ENCODE measurements around the gene SASH3.
"Not testable (repeated sequence)": the region's sequence is repeated elsewhere in the genome, so short reads cannot be mapped to it uniquely, and the experiment has no call there.

SASH3 gene

DNA sequence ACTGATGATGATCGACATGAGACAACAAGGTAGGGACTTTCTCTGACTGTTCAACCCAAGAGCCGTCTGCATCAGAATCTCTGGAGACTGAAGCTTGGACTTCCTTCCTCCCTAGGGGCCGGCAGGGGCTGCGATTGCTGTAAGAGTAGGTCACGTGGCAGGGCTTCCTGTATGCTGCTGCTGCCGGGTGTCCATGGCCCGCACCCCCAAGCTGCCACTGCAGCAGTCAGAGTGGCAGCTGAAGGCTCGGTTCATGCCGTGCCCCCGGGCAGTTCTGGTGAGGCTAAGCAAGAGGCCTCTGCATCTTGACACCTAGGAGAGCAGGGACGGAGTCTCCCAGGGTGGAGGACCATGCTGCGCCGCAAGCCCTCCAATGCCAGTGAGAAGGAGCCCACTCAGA lies at the start of gene SASH3:
TSS of gene SASH3 (plus strand) at position 203 of the 400 bp plus-strand sequence. CDS start at position 352, 149 bp downstream.
- FAIRE-seq (no peak), DNase-seq (ENCODE audit: insufficient read length, low spot score) (no peak)

DNA sequence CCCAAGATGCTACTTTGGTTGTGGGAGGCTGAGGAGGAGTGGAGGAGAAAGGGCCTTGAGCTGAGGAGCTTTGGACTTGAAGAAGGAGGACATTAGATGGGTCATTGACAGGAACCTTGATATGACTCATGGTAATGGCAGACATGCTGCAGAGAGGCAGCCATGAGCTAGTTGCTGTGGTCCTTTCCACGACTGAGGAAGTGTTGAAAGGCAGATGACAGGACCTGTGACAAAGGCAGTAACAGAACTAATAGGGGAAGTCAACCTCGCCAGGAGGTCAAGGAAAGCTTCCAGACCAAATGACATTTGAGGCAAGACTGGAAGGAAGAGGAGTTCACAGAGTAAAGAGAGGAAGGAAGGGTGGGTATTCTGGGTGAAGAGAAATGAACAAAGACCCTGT lies 48.5 kb upstream of the SASH3 start:
- no peak for DNase-seq (ENCODE audit: insufficient read length, low spot score)
- FAIRE-seq, result no peak

DNA sequence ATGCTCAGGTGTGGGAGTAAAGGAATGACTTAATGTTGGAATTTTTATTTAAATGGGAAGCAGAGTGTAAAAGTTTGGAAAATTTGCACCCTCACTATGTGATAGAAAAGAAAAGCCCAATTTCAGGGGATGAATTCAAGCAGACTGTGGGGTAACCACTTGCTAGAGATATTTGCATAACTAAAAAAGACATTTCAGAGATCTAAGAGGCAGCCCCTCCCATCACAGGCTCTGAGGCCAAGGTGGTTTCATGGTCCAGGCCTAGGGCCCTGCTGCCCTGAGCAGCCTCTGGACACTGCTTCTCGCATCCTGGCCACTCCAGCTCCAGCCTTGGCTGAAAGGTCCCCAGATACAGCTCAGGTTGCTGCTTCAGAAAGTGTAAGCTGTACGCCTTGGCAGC lies 46.9 kb upstream of the SASH3 start:
- FAIRE-seq (no peak), DNase-seq (ENCODE audit: insufficient read length, low spot score) (no peak)

DNA sequence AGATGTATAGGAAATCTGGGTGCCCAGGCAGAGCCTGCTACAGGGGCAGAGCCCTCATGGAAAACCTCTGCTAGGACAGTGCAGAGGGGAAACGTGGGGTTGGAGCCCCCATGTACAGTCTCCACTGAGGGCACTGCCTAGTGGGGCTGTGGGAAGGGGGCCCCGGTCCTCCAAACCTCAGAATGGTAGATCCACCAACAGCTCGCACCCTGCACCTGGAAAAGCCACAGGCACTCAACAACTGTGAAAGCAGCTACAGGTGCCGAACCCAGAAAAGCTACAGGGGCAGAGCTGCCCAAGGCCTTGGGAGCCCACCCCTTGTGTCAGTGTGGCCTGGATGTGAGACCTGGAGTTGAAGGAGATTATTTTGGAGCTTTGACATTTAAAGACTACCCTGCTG lies 46.4 kb upstream of the SASH3 start:
- FAIRE-seq (no peak), DNase-seq (ENCODE audit: insufficient read length, low spot score) (no peak)

DNA sequence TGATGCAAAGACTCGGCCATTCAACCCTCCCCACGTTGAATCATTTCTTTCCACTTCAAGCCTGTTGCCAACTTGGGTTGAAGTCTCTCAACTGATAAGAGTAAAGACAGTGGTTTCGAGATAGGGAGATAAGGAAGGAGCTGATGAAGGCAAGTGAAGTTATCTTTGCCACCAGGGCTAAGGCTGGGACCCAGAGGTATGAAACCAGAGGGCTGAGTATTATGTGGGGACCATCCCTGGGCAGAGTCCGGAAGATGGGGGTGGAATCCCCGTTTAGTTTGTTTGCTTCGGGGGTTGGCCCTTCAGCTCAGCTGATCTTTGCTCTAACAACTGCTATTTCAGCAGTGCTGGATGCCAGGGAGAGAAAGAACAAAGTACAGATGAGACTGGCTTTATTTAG lies 43.3 kb upstream of the SASH3 start:
- FAIRE-seq (no peak), DNase-seq (ENCODE audit: insufficient read length, low spot score) (no peak)

DNA sequence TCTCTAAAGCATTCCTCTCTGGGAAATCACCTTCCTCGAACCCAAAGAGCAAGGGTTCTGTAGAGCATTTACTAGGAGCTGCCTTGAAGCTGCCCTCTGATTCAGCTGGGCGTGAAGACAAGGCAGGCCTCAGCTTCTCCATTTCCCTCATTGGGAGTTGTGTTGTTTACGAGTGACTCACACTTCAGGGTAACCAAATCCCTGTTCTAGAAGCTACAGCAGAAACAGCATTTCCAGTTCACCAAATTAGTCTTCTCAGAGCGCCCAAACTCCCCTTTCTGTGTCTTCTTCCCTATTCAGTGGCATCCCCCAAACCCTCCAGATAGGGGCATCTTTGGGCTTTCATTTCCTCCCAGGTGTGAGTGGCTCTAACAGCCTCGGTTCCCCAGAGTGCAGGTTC lies 41.8 kb upstream of the SASH3 start:
- no peak for DNase-seq (ENCODE audit: insufficient read length, low spot score)
- FAIRE-seq, result no peak

DNA sequence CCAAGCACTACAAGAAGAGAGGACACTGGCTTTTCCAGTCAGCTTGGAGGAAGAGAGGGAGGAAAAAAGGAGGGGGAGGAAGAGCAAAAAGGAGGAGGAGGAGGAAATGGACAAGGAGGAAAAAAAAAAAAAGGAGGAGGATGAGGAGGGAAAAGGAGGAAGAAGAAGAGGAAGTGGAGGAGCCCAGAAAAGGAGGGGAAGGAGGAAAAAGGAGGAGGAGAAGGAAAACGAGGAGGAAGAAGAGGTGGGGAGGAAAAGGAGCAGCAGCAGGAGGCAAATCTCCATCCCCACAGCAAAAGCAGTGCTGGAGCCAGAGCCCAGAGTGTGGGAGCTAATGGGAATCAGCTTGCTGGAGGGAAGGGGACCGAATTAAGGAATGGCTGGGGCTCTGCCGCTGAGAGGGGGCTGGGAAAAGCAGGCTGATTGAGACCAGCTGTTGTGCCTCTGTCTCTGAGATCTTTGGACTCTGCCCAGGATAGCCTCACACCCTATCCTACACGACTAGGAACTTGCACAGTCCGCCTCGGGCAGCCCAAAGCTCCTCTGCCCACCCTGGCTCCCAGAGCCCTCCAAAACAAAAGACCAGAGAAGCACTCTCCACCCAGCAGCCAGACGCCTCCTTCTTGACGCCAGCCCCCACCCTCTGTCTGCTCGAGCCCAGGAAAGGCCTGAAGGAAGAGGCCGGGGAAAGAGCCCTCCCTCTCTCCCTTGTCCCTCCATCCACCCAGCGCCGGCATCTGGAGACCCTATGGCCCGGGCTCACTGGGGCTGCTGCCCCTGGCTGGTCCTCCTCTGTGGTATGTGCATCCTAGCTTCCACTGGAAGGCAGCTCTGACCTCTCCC lies 41.1 kb upstream of the SASH3 start, which contains the start of gene XPNPEP2:
TSS of gene XPNPEP2 (plus strand) at position 514 of the 843 bp plus-strand sequence. CDS start at position 749, 235 bp downstream.
- FAIRE-seq (no peak), DNase-seq (ENCODE audit: insufficient read length, low spot score) (no peak)

DNA sequence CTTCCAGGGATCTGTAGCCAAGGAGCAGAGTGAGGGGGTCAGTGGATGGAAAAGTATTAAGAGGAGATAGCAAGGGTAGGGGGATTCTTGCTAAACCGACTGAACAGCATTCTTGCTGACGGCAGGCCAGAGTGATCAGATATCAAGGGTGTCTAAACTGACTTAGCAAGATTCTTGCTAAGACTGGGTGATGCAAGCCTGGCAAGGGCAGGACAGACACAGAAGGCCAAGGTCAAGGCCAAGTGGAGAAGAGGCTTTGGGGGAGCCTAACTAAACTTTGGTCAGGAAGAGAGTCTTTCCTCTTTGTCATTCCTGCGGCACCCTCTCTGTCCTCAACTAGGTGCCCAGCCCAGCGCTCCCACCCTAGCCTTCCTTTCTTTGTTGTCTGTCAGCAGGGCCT lies 40.2 kb upstream of the SASH3 start:
- no peak for FAIRE-seq

DNA sequence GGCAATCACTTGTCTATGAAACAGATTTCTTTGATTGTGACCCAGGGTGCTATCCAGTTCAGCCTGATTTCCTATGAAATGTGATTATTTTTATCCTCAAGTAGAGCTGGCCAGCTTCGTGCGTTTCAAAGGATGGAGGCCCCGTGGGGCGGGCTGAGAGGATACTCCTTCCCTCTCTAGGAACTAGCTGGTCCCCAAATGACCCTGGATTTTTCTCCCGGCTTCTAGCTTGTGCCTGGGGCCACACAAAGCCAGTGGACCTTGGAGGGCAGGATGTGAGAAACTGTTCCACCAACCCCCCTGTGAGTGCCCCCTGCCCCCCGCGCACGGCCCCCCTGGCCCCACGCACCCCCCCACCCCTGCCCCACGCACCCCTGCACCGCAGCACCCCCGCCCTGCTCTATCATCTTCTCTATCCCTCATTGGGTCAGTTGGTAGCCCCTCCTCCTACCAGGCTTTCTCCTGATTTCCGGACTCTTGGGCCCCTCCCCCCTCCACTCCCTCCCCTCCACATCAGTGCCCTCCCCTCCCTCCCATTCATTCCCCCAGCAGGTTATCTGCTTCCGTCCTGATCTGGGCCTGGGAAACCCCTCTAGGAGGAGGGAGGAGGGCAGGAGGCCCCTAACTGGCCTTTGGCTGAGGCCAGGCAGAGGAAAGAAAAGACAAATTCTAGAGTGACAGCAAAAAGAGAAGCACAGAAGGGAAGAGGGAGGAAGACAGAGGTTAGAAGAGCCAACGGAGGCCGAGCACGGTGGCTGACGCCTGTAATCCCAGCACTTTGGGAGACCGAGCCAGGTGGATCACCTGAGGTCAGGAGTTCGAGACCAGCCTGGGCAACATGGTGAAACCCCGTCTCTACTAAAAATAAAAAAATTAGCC lies 37.6 kb upstream of the SASH3 start:
- FAIRE-seq, result no peak
- DNase-seq (ENCODE audit: insufficient read length, low spot score), result no peak

More for the DNA sequence above, 40.2 kb upstream of the SASH3 start:
- no peak for DNase-seq (ENCODE audit: insufficient read length, low spot score)

DNA sequence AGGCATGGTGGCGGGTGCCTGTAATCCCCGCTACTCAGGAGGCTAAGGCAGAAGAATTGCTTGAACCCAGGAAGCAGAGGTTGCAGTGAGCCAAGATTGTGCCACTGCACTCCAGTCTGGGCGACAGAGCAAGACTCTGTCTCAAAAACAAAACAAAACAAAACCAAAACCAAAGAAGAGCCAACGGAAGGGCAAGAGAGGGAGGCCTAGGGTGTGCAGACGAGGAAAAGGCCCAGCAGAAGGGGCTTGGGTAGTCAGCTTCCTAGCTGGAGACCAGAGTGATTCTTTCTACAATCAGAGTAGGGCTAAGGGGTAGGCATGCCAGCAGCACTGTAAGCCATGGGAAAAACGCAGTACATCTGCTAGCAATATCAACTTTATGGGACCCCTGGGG lies 37.0 kb upstream of the SASH3 start:
- not testable (repeated sequence) for FAIRE-seq

DNA sequence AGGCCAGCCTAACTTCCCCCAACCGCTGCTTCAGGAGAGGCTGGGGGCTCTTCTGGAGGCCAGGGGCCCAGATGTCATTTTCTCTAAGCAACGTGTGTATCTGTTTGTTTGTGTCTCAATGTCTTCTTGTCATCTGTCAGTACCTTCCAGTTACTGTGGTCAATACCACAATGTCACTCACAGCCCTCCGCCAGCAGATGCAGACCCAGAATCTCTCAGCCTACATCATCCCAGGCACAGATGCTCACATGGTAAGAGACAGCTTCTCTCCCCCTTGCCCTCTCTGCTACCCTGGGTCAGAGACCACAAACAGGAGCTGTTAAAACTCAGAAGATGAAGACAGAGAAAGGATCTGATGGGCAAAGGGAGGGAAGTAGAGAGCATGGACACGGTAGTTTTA lies 35.9 kb upstream of the SASH3 start:
- no peak for DNase-seq (ENCODE audit: insufficient read length, low spot score)
- no peak for FAIRE-seq

More for the DNA sequence above, 37.0 kb upstream of the SASH3 start:
- DNase-seq (ENCODE audit: insufficient read length, low spot score), result not testable (repeated sequence)

DNA sequence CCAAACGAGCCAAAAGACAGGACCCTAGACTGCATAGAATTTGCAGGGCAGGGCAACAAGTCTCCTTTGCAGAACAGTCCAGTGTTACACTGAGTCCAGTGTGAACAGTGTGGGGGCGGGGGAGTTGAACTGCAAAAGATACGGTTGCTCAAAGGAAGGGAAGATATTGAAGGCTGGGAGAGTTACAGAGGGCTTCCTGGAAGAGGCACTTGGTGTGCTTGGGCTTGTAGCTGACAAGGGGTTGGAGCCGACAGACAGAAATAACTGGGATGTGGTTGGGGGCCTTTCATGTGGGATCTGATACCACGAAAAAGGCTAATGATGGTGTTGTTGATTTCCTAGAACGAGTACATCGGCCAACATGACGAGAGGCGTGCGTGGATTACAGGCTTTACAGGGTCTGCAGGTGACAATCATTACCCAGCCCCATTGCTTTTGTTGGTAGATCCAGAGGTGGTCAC lies 34.9 kb upstream of the SASH3 start:
- no peak for FAIRE-seq
- no peak for DNase-seq (ENCODE audit: insufficient read length, low spot score)

DNA sequence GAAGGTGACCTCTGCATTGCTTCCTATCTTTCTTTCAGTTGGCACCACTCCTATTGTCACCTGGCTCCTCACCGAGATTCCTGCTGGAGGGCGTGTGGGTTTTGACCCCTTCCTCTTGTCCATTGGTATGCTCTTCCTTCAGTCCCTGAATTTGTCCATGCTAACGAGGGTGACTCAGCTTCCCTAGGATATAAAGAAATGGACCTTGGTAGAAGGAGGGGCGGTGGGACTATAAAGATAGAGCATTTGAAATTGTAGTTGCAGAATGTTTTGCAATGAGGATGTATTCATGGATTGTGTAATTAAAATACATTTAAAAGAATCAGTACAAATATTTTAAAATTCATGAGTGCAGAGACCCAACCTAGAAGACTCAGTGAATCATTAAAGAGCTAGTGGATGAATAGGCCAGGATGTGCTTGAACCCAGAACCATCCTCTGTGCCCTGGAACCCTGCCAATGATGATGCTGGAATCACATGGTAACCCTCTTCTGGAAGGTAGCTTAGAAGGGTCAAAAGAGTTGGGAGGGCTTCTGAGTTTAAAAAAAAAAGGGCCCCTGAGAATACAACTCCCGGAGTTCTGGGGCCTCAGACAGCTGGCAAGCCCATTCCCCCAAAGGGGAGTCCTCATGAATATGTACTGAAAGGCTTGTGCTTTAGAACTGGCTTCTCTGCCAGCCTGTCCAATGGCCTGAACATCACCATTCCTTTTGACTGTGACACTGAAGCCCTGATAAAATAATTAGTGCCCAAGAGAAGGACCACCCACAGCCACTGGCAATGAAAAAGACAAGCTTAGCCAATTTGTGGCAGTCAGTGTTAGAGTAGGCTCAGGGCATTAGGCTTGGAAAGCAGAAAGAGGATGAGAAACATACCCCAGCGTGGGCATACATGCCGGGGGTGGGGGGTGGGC lies 32.9 kb upstream of the SASH3 start:
- DNase-seq (ENCODE audit: insufficient read length, low spot score) (no peak), FAIRE-seq (no peak)

DNA sequence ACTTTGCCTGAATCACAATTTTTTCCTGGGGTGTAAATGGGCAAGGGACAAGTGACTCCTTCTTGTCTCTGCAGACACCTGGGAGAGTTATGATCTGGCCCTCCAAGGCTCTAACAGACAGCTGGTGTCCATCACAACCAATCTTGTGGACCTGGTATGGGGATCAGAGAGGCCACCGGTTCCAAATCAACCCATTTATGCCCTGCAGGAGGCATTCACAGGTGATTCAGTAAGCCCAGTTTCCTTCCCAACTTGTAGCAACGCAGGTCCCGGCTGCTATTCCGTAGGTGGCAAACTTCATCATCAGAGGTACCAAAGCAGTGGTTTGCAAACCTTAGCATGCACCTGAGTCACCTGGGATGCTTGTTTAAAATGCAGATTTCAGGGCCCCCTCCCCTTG lies 32.2 kb upstream of the SASH3 start:
- no peak for DNase-seq (ENCODE audit: insufficient read length, low spot score)
- FAIRE-seq, result no peak

DNA sequence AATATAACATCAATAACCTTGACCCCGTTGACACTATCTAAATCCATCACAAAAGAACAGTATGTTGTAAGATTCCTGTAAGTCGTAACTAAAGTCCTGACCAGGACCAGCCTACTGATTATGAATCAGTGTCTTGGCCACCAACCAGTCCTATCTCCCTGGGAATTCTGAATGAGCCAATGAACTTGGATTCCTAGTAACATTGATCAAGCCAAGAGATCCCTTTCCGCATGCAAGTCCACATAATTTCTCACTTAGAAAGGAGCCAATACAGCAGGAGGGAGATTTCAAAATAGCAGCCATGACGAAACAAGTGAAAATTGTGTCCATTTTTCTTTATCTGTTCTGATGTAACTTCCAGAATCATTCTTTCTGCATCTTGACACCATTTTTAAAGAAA lies 31.4 kb upstream of the SASH3 start:
- no peak for FAIRE-seq
- no peak for DNase-seq (ENCODE audit: insufficient read length, low spot score)

DNA sequence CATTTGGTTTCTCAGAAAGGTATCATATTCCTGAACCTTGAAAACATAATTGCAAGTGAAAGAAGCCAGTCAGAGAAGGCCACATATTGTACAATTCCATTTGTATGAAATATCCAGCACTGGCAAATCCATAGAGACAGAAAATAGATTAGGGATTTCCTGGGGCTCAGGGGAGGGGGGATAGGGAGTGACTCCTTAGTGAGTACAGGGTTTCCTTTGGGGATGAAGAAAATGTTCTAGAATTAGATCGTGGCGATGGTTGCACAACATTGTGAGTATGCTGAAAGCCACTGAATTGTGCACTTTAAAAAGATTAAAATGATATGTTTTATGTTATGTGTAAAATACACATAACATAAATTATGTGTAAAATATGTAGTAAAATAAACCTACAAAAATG lies 30.7 kb upstream of the SASH3 start:
- FAIRE-seq (no peak), DNase-seq (ENCODE audit: insufficient read length, low spot score) (no peak)

DNA sequence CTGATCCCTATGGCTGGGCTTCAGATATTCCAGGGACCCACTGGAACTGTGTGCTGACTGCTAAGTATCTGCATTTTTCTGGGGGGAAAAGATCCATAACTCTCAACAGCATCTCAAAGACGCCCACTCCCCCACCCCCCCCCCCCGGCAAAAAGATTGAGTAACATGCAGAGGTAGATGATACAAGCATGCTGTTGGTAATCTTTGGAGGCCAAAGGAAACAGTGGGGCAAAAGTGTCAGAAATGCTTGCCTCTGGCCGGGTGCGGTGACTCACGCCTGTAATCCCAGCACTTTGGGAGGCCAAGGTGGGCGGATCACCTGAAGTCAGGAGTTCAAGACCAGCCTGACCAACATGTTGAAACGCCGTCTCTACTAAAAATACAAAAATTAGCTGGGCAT lies 28.8 kb upstream of the SASH3 start:
- DNase-seq (ENCODE audit: insufficient read length, low spot score) (no peak), FAIRE-seq (no peak)

DNA sequence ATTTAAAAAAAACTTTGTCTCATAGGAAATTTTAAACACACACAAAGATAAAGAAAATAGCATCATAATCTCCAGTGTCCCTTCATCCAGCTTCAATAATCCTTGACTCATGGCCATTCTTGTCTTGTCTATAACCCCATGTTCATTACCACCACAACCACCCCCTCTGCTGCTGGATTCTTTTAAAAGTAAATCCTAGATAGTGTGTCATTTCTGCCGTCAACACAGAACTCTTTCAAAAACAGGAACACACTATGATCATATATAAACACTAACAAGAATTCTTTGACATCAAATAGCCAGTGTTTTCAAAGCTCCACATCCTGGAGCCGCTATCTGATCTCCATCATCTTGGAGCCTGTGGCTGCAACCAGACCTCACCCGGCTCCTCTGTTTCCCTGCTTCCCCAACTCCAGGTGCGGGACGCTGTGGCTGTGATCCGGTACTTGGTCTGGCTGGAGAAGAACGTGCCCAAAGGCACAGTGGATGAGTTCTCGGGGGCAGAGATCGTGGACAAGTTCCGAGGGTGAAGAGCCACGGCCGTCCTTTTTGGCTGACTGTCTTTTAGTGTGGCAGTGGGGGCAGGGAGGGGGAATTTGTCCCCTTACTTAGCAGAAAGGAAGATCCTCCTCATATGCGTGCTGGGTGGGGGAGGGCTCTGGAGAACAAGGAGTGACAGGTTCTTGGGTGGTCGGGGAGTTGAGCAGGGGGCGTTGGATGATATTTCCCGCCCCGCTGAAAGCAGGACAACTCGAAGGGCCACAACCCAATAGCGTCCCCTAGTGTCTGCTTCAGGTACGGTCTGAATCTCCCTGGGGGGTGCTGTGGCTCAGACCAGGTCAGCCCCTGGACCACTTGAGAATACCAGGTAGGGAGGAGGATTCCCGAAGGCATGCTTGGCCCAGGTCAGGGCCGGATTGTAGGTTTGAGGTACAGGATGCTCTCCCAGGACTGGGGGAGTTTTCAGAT lies 25.4 kb upstream of the SASH3 start:
- FAIRE-seq, result no peak

More for the DNA sequence above, 25.4 kb upstream of the SASH3 start:
- DNase-seq (ENCODE audit: insufficient read length, low spot score), result no peak

Data from HTR-8/SVneo (cell line).